Activated T-helper 1 cell treated with anti-CD3 and anti-CD28 coated beads, Interleukin-2, amount 50 U/mL, for 16 hours (primary cell): Measurements from ENCODE around the gene KMT2E.
"Not testable (repeated sequence)": the region's sequence is repeated elsewhere in the genome, so short reads cannot be mapped to it uniquely, and the experiment has no call there.

Experiments
- DNase-seq, 2 donors: peaks; one replicate each; pipeline ENCODE4 v3.0.0-alpha.2; 2020; ENCODE audit warnings: low read depth in 1 of 2, low spot score in 1 of 2

Gene KMT2E

GRCh38 chr7:104983076-104983577 lies 30.9 kb upstream of the KMT2E start:
- no peak for DNase-seq

- DNase-seq, result peak; percentile 65 to 73
Measured at GRCh38 chr7:104983578-104984539, 30.1 kb upstream of the KMT2E start.

GRCh38 chr7:104984585-104985258 lies 29.3 kb upstream of the KMT2E start:
- DNase-seq, result no peak

- no peak for DNase-seq
Measured at GRCh38 chr7:104985259-104985617, 28.8 kb upstream of the KMT2E start.

GRCh38 chr7:104986628-104987259 lies 27.3 kb upstream of the KMT2E start:
- DNase-seq, result no peak

GRCh38 chr7:104987403-104987802 lies 26.6 kb upstream of the KMT2E start:
- DNase-seq, result not testable (repeated sequence)

- no peak for DNase-seq
Measured at GRCh38 chr7:104990983-104991382, 23.0 kb upstream of the KMT2E start.

GRCh38 chr7:104992306-104992705 lies 21.7 kb upstream of the KMT2E start:
- DNase-seq, result no peak

GRCh38 chr7:104993217-104993862 lies 20.7 kb upstream of the KMT2E start:
- no peak for DNase-seq

GRCh38 chr7:104998040-104998752 lies 15.8 kb upstream of the KMT2E start:
- DNase-seq, result no peak

- DNase-seq, result no peak
Measured at GRCh38 chr7:105000200-105000599, 13.8 kb upstream of the KMT2E start.

- DNase-seq, result no peak
Measured at GRCh38 chr7:105000927-105001336, 13.1 kb upstream of the KMT2E start.

- DNase-seq, result no peak
Measured at GRCh38 chr7:105001652-105002184, 12.3 kb upstream of the KMT2E start.

- DNase-seq, result no peak
Measured at GRCh38 chr7:105003275-105003674, 10.7 kb upstream of the KMT2E start.

- DNase-seq, result no peak
Measured at GRCh38 chr7:105003872-105004510, 10.0 kb upstream of the KMT2E start.

- not testable (repeated sequence) for DNase-seq
Measured at GRCh38 chr7:105005006-105005405, 9.0 kb upstream of the KMT2E start.

- DNase-seq, result not testable (repeated sequence)
Measured at GRCh38 chr7:105005486-105005885, 8.5 kb upstream of the KMT2E start.

GRCh38 chr7:105006367-105007136 lies 7.5 kb upstream of the KMT2E start:
- no peak for DNase-seq

- DNase-seq, result no peak
Measured at GRCh38 chr7:105007298-105007697, 6.7 kb upstream of the KMT2E start.
